PC-9 (cell line): ENCODE measurements around the gene TMEM115. TPM values are rescaled to one million over a fixed set of nuclear protein-coding genes. Genes with fewer than 3 reads are reported as not detected.
A peak's percentile ranks its signal among the peaks of the same experiment; 100 is the strongest.
"Not testable (repeated sequence)": the region's sequence is repeated elsewhere in the genome, so short reads cannot be mapped to it uniquely, and the experiment has no call there.

Experiments used
- BruUV-seq: library from RNA; stranded (reverse); fragments of 400-500 nt; replicated peaks from 2 replicates; lab custom pipeline; 2021; lab: Mats Ljungman, UMichigan
- CTCF ChIA-PET: fragments of 300-600 bp; sonication (Branson Sonifier 250); formaldehyde crosslinking; loops from one replicate; lab custom pipeline; 2022; ENCODE audit warnings: antibody characterized with exemption; lab: Charles Lee
- POLR2A ChIA-PET: fragments of 300-600 bp; sonication (Branson Sonifier 250); formaldehyde crosslinking; loops from one replicate; lab custom pipeline; 2022; ENCODE audit warnings: antibody characterized with exemption; ENCODE audit not compliant: unreplicated experiment; lab: Charles Lee
- DNase-seq, 2 experiments: peaks; one replicate each; pipeline versions ENCODE4 v3.0.0 to v3.0.0-alpha.2; 2015 to 2022; ENCODE audit warnings: mixed read lengths in 1 of 2
- H2AFZ ChIP-seq: fragments of 200-600 bp; sonication (generic); 2 replicates; pipeline ENCODE4 v1.8.1; 2017; ENCODE audit warnings: antibody characterized with exemption
- H3F3A ChIP-seq: fragments of 200-600 bp; sonication (generic); 2 replicates; pipeline ENCODE4 v1.8.1; 2017; ENCODE audit warnings: antibody characterized with exemption, mild to moderate bottlenecking, low read depth; ENCODE audit not compliant: insufficient read depth
- H3K27ac ChIP-seq: fragments of 200-600 bp; sonication (generic); 2 replicates; pipeline ENCODE4 v1.6.1; 2016; ENCODE audit warnings: mixed run types
- H3K27me3 ChIP-seq: fragments of 200-600 bp; sonication (generic); 2 replicates; pipeline ENCODE4 v1.6.1; 2016; ENCODE audit warnings: low read depth, mixed run types; ENCODE audit not compliant: insufficient read depth
- H3K36me3 ChIP-seq: fragments of 200-600 bp; sonication (generic); 2 replicates; pipeline ENCODE4 v1.6.1; 2016; ENCODE audit warnings: low read depth, mixed run types
- H3K4me1 ChIP-seq: fragments of 200-600 bp; sonication (generic); replicated peaks from 2 replicates; pipeline ENCODE4 v1.6.1; 2016; ENCODE audit warnings: mixed run types; ENCODE audit not compliant: insufficient read depth
- H3K4me2 ChIP-seq: fragments of 200-600 bp; sonication (generic); 2 replicates; pipeline ENCODE4 v1.6.1; 2017; ENCODE audit warnings: mixed run types
- H3K4me3 ChIP-seq: fragments of 200-600 bp; sonication (generic); 2 replicates; pipeline ENCODE4 v1.6.1; 2016; ENCODE audit warnings: mixed run types
- H3K79me2 ChIP-seq: fragments of 200-600 bp; sonication (generic); 2 replicates; pipeline ENCODE4 v1.6.1; 2017; ENCODE audit warnings: low read depth, mixed run types
- H3K9me2 ChIP-seq: fragments of 200-600 bp; sonication (generic); 2 replicates; pipeline ENCODE4 v1.8.1; 2017; ENCODE audit warnings: mild to moderate bottlenecking; ENCODE audit not compliant: insufficient read depth
- H3K9me3 ChIP-seq: fragments of 200-600 bp; sonication (generic); 2 replicates; pipeline ENCODE4 v1.8.1; 2016; ENCODE audit warnings: low read depth; ENCODE audit not compliant: insufficient read depth
- H4K20me1 ChIP-seq: fragments of 200-600 bp; sonication (generic); 2 replicates; pipeline ENCODE4 v1.8.1; 2017; ENCODE audit not compliant: insufficient read depth
- CTCF ChIP-seq: fragments of 200-600 bp; sonication (generic); conservative IDR thresholded peaks from 2 replicates; pipeline ENCODE4 v1.6.1; 2017; ENCODE audit warnings: mixed run types, antibody characterized with exemption, mild to moderate bottlenecking, moderate library complexity
- EZH2 ChIP-seq: fragments of 200-600 bp; sonication (generic); IDR thresholded peaks from 2 replicates; pipeline ENCODE4 v1.8.0; 2017; ENCODE audit warnings: antibody characterized with exemption, low read depth
- intact Hi-C: fragments of 100-400 bp; cut with micrococcal nuclease; formaldehyde crosslinking; loops from one replicate; pipeline ENCODE4 v1.10.0; 2022; ENCODE audit not compliant: unreplicated experiment
- total RNA-seq: library from RNA; stranded (reverse); gene quantifications from 2 replicates; pipeline ENCODE4 v1.2.3, GENCODE V29; 2021

TMEM115 gene
- total RNA-seq, 1 experiment from 2014 or later: 35.2 TPM

DNA sequence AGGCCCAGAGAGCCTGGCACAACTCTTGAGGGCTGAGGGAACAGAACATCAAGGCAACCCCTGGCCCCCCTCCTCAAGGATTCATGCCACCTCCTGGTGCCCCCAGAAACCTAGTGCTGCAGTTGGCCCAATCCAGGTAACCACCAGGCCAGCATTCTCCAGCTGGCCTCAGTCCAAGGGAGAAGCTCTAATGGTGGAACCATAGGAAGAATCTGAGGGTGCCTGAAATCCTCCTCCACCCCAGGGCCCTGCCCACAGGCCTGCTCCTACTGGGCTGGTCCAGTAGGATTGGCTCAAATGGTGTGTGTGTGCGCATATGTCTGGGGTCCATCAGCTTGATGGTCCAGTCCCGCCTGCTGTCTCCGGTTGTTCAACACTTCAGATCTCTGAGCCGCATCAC is 44.5 kb downstream of the TMEM115 start:
- POLR2A ChIA-PET: no interaction called here
- Histone ChIP-seq H3K4me1 (peaks cover 47% of the 10 kb centered on the region), H4K20me1 (0 out of 2 replicates have a peak, but pooled peaks cover 3% of the 10 kb centered on the region), H2AFZ (no peak overlapping the region), H3K4me3 (no peak overlapping the region), H3K4me2 (no peak overlapping the region), H3F3A (peaks cover 42% of the 10 kb centered on the region), H3K27me3 (no peaks in the 10 kb centered on the region), H3K9me3 (no peaks in the 10 kb centered on the region), H3K36me3 (peaks cover 7% of the 10 kb centered on the region; the same call in 1 of the 2 replicates), H3K9me2 (no peaks in the 10 kb centered on the region), H3K27ac (peak overlapping the region; percentile 16; the same call in 1 of the 2 replicates), H3K79me2 (peaks cover 22% of the 10 kb centered on the region)
- no TSS peak for BruUV-seq
- DNase-seq: no peak
- CTCF ChIA-PET: interaction anchor here (0.5 kb wide), 1 partner anchor 32 kb away, joined by 3 read pairs; no protein-coding TSS in a partner anchor
- intact Hi-C loops: no loop called here
- TF ChIP-seq CTCF (no peak), EZH2 (no peak)

- 0 out of 2 replicates have a peak, but pooled peaks cover 3% of the 10 kb centered on the region for H4K20me1 ChIP-seq
- TF ChIP-seq EZH2 (no peak), CTCF (no peak)
- H3K4me2 ChIP-seq: no peak overlapping the region
- peaks cover 47% of the 10 kb centered on the region for H3K4me1 ChIP-seq
- DNase-seq: no peak
- no peaks in the 10 kb centered on the region for H3K9me3 ChIP-seq
- no peak overlapping the region for H3K27ac ChIP-seq
- peaks cover 42% of the 10 kb centered on the region for H3F3A ChIP-seq
- BruUV-seq: no TSS peak
- H3K79me2 ChIP-seq: peaks cover 17% of the 10 kb centered on the region
- H3K27me3 ChIP-seq: no peaks in the 10 kb centered on the region
- intact Hi-C loops: no loop called here
- ChIA-PET CTCF (interaction anchor here (0.5 to 0.7 kb wide), 2 partner anchors 33 to 35 kb away, joined by 3 to 6 read pairs; no protein-coding TSS in a partner anchor), POLR2A (interaction anchor here (0.6 kb wide), 1 partner anchor 10 kb away, joined by 12 read pairs; no protein-coding TSS in a partner anchor)
- no peak overlapping the region for H2AFZ ChIP-seq
- H3K9me2 ChIP-seq: no peaks in the 10 kb centered on the region
- H3K36me3 ChIP-seq: peaks cover 4% of the 10 kb centered on the region; the same call in 1 of the 2 replicates
- no peak overlapping the region for H3K4me3 ChIP-seq
Observed at GRCh38 chr3:50314342-50314741, 45.0 kb downstream of the TMEM115 start.

GRCh38 chr3:50312041-50312440 is 47.3 kb downstream of the TMEM115 start:
- CTCF ChIA-PET, BruUV-seq, POLR2A ChIA-PET: not testable (repeated sequence)

More at GRCh38 chr3:50312041-50312440, 47.3 kb downstream of the TMEM115 start:
- H3K27me3 ChIP-seq, H3K9me2 ChIP-seq, DNase-seq, intact Hi-C loops, H3K4me3 ChIP-seq, H3K36me3 ChIP-seq, H3K27ac ChIP-seq, H3K9me3 ChIP-seq, H3K4me2 ChIP-seq, H2AFZ ChIP-seq, H3K79me2 ChIP-seq, H4K20me1 ChIP-seq: not testable (repeated sequence)
- peaks cover 24% of the 10 kb centered on the region for H3K4me1 ChIP-seq
- peaks cover 20% of the 10 kb centered on the region for H3F3A ChIP-seq

Other genes starting within 250 kb of the TMEM115 start
- gene SEMA3F, start 204.2 kb downstream of the TMEM115 start, total RNA-seq: 34.0 and 49.1 TPM in 2 replicates
- gene GNAT1, start 167.9 kb downstream of the TMEM115 start, total RNA-seq: 0.48 TPM in 1 of 2 replicates, not detected in the other
- gene SLC38A3, start 154.2 kb downstream of the TMEM115 start, total RNA-seq: 0.33 and 0.37 TPM in 2 replicates
- 156 and 201 TPM in 2 replicates for gene GNAI2, start 123.3 kb downstream of the TMEM115 start, total RNA-seq
- gene SEMA3B, start 90.4 kb downstream of the TMEM115 start, total RNA-seq: 52.4 and 92.6 TPM in 2 replicates
- gene LSMEM2, start 80.4 kb downstream of the TMEM115 start, total RNA-seq: 0.35 and 0.55 TPM in 2 replicates
- 93.1 and 118 TPM in 2 replicates for gene IFRD2, start 67.1 kb downstream of the TMEM115 start, total RNA-seq
- gene HYAL3, start 60.1 kb downstream of the TMEM115 start, total RNA-seq: 10.2 and 12.2 TPM in 2 replicates
- gene NAA80, start 60.1 kb downstream of the TMEM115 start, total RNA-seq: 25.2 and 25.7 TPM in 2 replicates
- 1.3 and 1.9 TPM in 2 replicates for gene HYAL1, start 55.9 kb downstream of the TMEM115 start, total RNA-seq
- 29.6 and 41.6 TPM in 2 replicates for gene HYAL2, start 36.8 kb downstream of the TMEM115 start, total RNA-seq
- gene TUSC2, start 31.3 kb downstream of the TMEM115 start, total RNA-seq: 24.7 and 28.5 TPM in 2 replicates
- gene RASSF1, start 18.7 kb downstream of the TMEM115 start, total RNA-seq: 15.9 and 17.7 TPM in 2 replicates
- 4.4 and 8.7 TPM in 2 replicates for gene ZMYND10, start 13.8 kb downstream of the TMEM115 start, total RNA-seq
- gene NPRL2, start 8.7 kb downstream of the TMEM115 start, total RNA-seq: 24.1 and 25.4 TPM in 2 replicates
- 15.7 and 19.3 TPM in 2 replicates for gene CYB561D2, start 8.7 kb downstream of the TMEM115 start, total RNA-seq
- not detected in 2 replicates for gene CACNA2D2, start 144.1 kb upstream of the TMEM115 start, total RNA-seq
- gene C3orf18, start 208.2 kb upstream of the TMEM115 start, total RNA-seq: 7.4 and 7.5 TPM in 2 replicates
- gene HEMK1, start 210.0 kb upstream of the TMEM115 start, total RNA-seq: 20.6 and 24.2 TPM in 2 replicates